ENCODE results near the gene AKAP11.

The AKAP11 gene

GRCh38 chr13:42255886-42256285 is 16.1 kb upstream of the AKAP11 start:
- Histone ChIP-seq H3K9ac (ENCODE audit: low read length) (no peak overlapping the region), H3K27me3 (ENCODE audit: control insufficient read depth, insufficient read depth, low read length) (no peaks in the 10 kb centered on the region), H3K36me3 (ENCODE audit: control insufficient read depth, insufficient read depth, low read length) (no peaks in the 10 kb centered on the region), H3K27ac (ENCODE audit: low read depth, low read length) (no peak overlapping the region), H3K4me3 (ENCODE audit: low read length) (no peak overlapping the region), H3K4me1 (ENCODE audit: control insufficient read depth, insufficient read depth, low read length) (no peaks in the 10 kb centered on the region)

- Histone ChIP-seq H3K4me1 (ENCODE audit: control insufficient read depth, insufficient read depth, low read length) (no peaks in the 10 kb centered on the region), H3K27ac (ENCODE audit: low read depth, low read length) (no peak overlapping the region), H3K27me3 (ENCODE audit: control insufficient read depth, insufficient read depth, low read length) (no peaks in the 10 kb centered on the region), H3K4me3 (ENCODE audit: low read length) (no peak overlapping the region), H3K9ac (ENCODE audit: low read length) (no peak overlapping the region), H3K36me3 (ENCODE audit: control insufficient read depth, insufficient read depth, low read length) (no peaks in the 10 kb centered on the region)
Measured at GRCh38 chr13:42258747-42259146, 13.2 kb upstream of the AKAP11 start.

DNA sequence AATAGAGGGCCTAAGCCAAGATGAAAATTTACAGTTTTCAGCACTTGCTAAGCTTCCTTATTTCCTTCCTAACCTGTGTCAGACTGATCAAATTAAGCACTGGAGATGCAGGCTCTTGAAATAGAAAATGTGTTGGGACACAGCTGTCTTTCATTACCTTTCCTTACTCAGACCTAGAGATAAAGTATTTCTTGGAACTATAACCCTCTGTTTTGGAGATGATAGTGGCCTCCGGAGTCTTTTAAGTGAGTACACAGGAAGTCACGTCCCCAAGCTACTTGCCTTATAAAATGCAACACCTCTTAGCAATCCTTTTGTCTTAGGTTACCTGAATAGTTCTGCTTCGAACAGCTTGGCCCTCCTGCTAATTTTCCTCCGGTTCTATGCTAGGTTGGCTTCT is 12.4 kb upstream of the AKAP11 start:
- H3K4me1 ChIP-seq (ENCODE audit: control insufficient read depth, insufficient read depth, low read length): no peaks in the 10 kb centered on the region
- H3K36me3 ChIP-seq (ENCODE audit: control insufficient read depth, insufficient read depth, low read length): no peaks in the 10 kb centered on the region
- H3K4me3 ChIP-seq (ENCODE audit: low read length): no peak overlapping the region
- no peak overlapping the region for H3K9ac ChIP-seq (ENCODE audit: low read length)
- H3K27ac ChIP-seq (ENCODE audit: low read depth, low read length): no peak overlapping the region
- no peaks in the 10 kb centered on the region for H3K27me3 ChIP-seq (ENCODE audit: control insufficient read depth, insufficient read depth, low read length)

DNA sequence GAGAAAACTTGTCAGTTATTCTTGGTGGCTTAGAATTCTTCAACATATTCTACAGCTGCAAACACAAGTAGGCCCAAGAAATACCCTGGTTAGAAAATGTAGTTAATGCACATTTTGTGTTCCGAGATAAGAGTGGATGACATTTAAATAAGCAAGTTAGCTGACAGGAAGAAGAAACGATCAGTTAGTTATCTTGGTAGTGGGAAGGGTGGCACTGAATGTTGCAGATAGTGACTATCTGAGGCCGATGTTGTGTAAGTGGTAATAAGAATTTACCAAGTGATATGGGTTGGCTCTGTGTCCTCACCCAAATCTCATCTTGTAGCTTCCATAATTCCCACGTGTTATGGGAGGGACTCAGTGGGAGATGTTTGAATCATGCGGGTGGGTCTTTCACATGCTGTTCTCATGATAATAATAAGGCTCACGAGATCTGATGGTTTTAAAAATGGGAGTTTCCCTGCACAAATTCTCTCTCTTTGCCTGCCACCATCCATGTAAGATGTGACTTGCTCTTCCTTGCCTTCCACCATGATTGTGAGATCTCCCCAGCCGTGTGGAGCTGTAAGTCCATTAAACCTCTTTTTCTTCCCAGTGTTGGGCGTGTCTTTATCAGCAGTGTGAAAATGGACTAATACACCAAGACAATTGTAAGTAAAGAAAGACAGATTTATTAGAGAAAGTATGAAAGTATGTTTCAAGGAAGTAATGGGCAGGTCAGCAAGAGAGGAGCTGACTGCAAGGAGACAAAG is 10.9 kb upstream of the AKAP11 start:
- Histone ChIP-seq H3K36me3 (ENCODE audit: control insufficient read depth, insufficient read depth, low read length) (no peaks in the 10 kb centered on the region), H3K4me3 (ENCODE audit: low read length) (no peak overlapping the region), H3K9ac (ENCODE audit: low read length) (no peak overlapping the region), H3K4me1 (ENCODE audit: control insufficient read depth, insufficient read depth, low read length) (no peaks in the 10 kb centered on the region), H3K27me3 (ENCODE audit: control insufficient read depth, insufficient read depth, low read length) (no peaks in the 10 kb centered on the region), H3K27ac (ENCODE audit: low read depth, low read length) (no peak overlapping the region)

DNA sequence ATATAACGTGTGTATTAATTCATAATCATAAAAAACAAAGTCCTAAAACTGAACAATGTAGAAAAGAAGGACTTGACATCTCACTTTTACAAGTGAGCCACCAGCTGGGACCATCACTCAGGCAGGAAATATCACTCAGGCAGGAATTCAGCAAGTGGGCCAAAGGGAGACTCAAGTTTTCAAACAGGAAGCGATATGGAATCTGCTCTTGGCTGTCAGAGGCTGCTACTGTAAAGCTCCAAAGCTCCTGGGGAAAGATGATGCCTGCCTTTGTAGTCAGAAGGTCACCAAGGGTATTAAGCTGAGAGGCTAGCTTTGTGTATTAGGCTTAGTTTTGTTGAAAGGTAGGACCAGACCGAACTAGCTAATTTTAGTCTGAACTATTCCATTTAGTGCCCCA is 5.5 kb upstream of the AKAP11 start:
- Histone ChIP-seq H3K9ac (ENCODE audit: low read length) (no peak overlapping the region), H3K36me3 (ENCODE audit: control insufficient read depth, insufficient read depth, low read length) (no peaks in the 10 kb centered on the region), H3K27ac (ENCODE audit: low read depth, low read length) (no peak overlapping the region), H3K4me3 (ENCODE audit: low read length) (no peak overlapping the region), H3K27me3 (ENCODE audit: control insufficient read depth, insufficient read depth, low read length) (no peaks in the 10 kb centered on the region), H3K4me1 (ENCODE audit: control insufficient read depth, insufficient read depth, low read length) (no peaks in the 10 kb centered on the region)

DNA sequence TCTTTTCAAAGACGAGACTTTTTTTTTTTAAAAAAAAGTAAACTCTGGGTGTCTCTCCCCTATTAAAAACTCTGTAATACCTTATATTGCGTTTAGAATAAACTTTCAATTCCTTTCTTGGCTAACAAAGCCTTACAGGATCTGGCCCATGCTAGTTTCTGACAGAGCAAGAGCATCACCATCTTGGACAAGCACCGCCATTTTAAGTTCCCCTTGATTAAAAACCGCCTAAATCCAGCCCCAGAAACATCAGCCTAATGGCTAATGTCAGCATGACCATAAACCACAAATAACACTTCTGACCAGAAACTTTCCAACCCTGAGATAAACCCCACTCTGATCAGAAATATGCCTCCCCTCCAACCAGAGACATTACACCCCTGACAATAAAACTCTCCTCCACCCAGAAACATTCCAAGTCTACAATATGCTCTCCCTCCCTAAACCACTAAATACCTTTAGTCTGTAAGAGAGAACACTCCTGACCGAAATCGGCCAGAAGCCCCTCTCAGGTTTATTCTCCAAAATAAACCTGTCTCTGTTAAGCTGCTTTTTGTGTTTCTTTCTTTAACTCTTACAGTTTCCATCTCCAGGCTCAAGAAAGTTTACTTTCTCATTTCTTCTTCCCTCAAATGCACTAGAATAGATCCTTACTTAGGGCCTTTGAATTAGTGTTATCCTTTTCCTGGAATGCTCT is 1.6 kb upstream of the AKAP11 start:
- no peak overlapping the region for H3K4me3 ChIP-seq (ENCODE audit: low read length)
- H3K9ac ChIP-seq (ENCODE audit: low read length): no peak overlapping the region

DNA sequence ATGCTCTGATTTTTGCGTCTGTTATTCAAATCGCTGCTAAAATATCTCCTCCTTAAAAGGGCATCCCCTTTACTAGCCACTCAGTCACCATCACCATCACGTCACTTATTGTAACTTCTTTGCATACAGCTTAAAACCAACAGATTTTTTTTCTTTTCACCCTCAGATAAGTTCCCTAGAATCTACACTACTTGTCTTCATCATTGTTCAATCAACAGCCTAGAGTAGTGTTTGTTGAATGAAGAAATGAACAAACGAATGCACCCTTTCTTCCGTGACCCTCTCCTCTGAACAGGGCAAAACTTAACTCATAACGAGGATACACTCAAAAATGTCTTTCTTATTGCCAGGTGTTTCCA is 1.1 kb upstream of the AKAP11 start:
- Histone ChIP-seq H3K4me3 (ENCODE audit: low read length) (peak overlapping the region; percentile 77), H3K36me3 (ENCODE audit: control insufficient read depth, insufficient read depth, low read length) (no peaks in the 10 kb centered on the region), H3K9ac (ENCODE audit: low read length) (no peak overlapping the region), H3K27ac (ENCODE audit: low read depth, low read length) (no peak overlapping the region), H3K27me3 (ENCODE audit: control insufficient read depth, insufficient read depth, low read length) (no peaks in the 10 kb centered on the region), H3K4me1 (ENCODE audit: control insufficient read depth, insufficient read depth, low read length) (peaks cover 3% of the 10 kb centered on the region)

More for the DNA sequence above, 1.6 kb upstream of the AKAP11 start:
- Histone ChIP-seq H3K27ac (ENCODE audit: low read depth, low read length) (no peak overlapping the region), H3K27me3 (ENCODE audit: control insufficient read depth, insufficient read depth, low read length) (no peaks in the 10 kb centered on the region), H3K36me3 (ENCODE audit: control insufficient read depth, insufficient read depth, low read length) (no peaks in the 10 kb centered on the region), H3K4me1 (ENCODE audit: control insufficient read depth, insufficient read depth, low read length) (peaks cover 3% of the 10 kb centered on the region)

GRCh38 chr13:42271337-42272114 is 426 bp upstream of the AKAP11 start:
- Histone ChIP-seq H3K27ac (ENCODE audit: low read depth, low read length) (peak overlapping the region; percentile 92), H3K4me1 (ENCODE audit: control insufficient read depth, insufficient read depth, low read length) (peaks cover 3% of the 10 kb centered on the region), H3K4me3 (ENCODE audit: low read length) (peak overlapping the region; percentile 77), H3K27me3 (ENCODE audit: control insufficient read depth, insufficient read depth, low read length) (no peaks in the 10 kb centered on the region), H3K9ac (ENCODE audit: low read length) (peak overlapping the region; percentile 42), H3K36me3 (ENCODE audit: control insufficient read depth, insufficient read depth, low read length) (no peaks in the 10 kb centered on the region)

- peak overlapping the region; percentile 91 for H3K4me3 ChIP-seq (ENCODE audit: low read length)
- H3K27me3 ChIP-seq (ENCODE audit: control insufficient read depth, insufficient read depth, low read length): no peaks in the 10 kb centered on the region
- H3K27ac ChIP-seq (ENCODE audit: low read depth, low read length): peak overlapping the region; percentile 92
- H3K9ac ChIP-seq (ENCODE audit: low read length): peak overlapping the region; percentile 7
- H3K36me3 ChIP-seq (ENCODE audit: control insufficient read depth, insufficient read depth, low read length): no peaks in the 10 kb centered on the region
- peaks cover 3% of the 10 kb centered on the region for H3K4me1 ChIP-seq (ENCODE audit: control insufficient read depth, insufficient read depth, low read length)
Measured at GRCh38 chr13:42272804-42273175, 838 bp downstream of the AKAP11 start.

- Histone ChIP-seq H3K9ac (ENCODE audit: low read length) (no peak overlapping the region), H3K27me3 (ENCODE audit: control insufficient read depth, insufficient read depth, low read length) (no peaks in the 10 kb centered on the region), H3K4me1 (ENCODE audit: control insufficient read depth, insufficient read depth, low read length) (peaks cover 3% of the 10 kb centered on the region), H3K27ac (ENCODE audit: low read depth, low read length) (no peak overlapping the region), H3K4me3 (ENCODE audit: low read length) (no peak overlapping the region), H3K36me3 (ENCODE audit: control insufficient read depth, insufficient read depth, low read length) (no peaks in the 10 kb centered on the region)
Measured at GRCh38 chr13:42274386-42275097, 2.6 kb downstream of the AKAP11 start.

GRCh38 chr13:42275098-42275471 is 3.1 kb downstream of the AKAP11 start:
- Histone ChIP-seq H3K4me1 (ENCODE audit: control insufficient read depth, insufficient read depth, low read length) (peaks cover 3% of the 10 kb centered on the region), H3K36me3 (ENCODE audit: control insufficient read depth, insufficient read depth, low read length) (no peaks in the 10 kb centered on the region), H3K27ac (ENCODE audit: low read depth, low read length) (no peak overlapping the region), H3K9ac (ENCODE audit: low read length) (no peak overlapping the region), H3K27me3 (ENCODE audit: control insufficient read depth, insufficient read depth, low read length) (no peaks in the 10 kb centered on the region), H3K4me3 (ENCODE audit: low read length) (no peak overlapping the region)

DNA sequence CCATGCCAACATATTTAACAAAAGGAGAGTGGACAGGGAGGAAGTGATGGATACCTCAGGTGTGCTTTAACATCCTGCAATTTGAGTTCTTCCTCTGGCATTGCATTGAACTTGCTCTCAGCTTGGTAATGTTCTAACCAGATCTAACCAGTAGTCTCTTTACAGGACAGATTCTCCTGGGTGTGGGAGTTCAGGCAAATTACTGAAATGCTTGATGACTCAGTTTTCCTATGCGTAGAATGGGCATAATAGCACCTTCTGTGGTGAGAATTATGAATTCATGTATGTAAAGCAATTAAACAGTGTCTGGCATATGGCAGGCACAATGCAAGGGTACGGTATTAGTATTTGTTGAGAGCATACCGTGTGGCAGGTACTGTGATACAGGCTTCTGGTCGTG is 3.6 kb downstream of the AKAP11 start:
- Histone ChIP-seq H3K27ac (ENCODE audit: low read depth, low read length) (no peak overlapping the region), H3K27me3 (ENCODE audit: control insufficient read depth, insufficient read depth, low read length) (no peaks in the 10 kb centered on the region), H3K36me3 (ENCODE audit: control insufficient read depth, insufficient read depth, low read length) (no peaks in the 10 kb centered on the region), H3K4me1 (ENCODE audit: control insufficient read depth, insufficient read depth, low read length) (peaks cover 5% of the 10 kb centered on the region), H3K4me3 (ENCODE audit: low read length) (no peak overlapping the region), H3K9ac (ENCODE audit: low read length) (no peak overlapping the region)

All from rectal smooth muscle tissue (tissue), 1 donor.